C4-2B (cell line): ENCODE results near the gene ZNF350.

Source experiments
- ZFX ChIP-seq: fragments of 450-650 bp; IDR thresholded peaks from 2 replicates; pipeline ENCODE4 v1.6.1; 2017
- TF ChIP-seq, protein P1 (sequence below): fragments of 450-650 bp; conservative IDR thresholded peaks from 2 replicates; pipeline ENCODE4 v1.5.1; 2017; ENCODE audit warnings: mild to moderate bottlenecking

DNA sequence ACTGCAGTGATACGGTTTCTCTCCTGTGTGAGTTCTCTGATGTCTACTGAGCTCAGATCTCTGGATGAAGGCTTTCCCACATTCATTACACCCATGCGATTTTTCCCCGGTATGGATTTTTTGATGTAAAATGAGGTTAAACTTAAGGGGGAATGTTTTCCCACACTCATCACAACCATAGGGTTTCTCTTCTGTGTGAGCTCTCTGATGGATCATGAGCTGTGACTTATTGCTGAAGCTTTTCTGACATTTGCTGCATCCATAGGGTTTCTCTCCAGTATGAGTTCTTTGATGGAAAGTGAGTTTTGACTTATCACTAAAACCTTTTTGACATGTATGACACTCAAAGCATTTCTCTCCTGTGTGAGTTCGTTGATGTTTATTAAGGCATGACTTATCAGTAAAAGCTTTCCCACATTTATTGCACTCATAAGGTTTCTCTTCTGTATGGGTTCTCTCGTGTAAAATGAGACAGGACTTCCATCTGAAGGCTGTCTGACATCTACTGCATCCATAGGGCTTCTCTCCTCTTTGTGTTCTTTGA, 71.2 kb downstream of the ZNF350 start:
- TF ChIP-seq, protein P1, sequence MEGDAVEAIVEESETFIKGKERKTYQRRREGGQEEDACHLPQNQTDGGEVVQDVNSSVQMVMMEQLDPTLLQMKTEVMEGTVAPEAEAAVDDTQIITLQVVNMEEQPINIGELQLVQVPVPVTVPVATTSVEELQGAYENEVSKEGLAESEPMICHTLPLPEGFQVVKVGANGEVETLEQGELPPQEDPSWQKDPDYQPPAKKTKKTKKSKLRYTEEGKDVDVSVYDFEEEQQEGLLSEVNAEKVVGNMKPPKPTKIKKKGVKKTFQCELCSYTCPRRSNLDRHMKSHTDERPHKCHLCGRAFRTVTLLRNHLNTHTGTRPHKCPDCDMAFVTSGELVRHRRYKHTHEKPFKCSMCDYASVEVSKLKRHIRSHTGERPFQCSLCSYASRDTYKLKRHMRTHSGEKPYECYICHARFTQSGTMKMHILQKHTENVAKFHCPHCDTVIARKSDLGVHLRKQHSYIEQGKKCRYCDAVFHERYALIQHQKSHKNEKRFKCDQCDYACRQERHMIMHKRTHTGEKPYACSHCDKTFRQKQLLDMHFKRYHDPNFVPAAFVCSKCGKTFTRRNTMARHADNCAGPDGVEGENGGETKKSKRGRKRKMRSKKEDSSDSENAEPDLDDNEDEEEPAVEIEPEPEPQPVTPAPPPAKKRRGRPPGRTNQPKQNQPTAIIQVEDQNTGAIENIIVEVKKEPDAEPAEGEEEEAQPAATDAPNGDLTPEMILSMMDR, result no peak
- TF ChIP-seq ZFX, result no peak
